NCI-H345 treated with DMSO at 0.1 percent for 48 hours (cell line): ENCODE measurements around the gene MAP1B.
"Not testable (repeated sequence)": the region's sequence is repeated elsewhere in the genome, so short reads cannot be mapped to it uniquely, and the experiment has no call there.

ENCODE experiments used
- DNase-seq: peaks from one replicate; lab custom pipeline; 2025; ENCODE audit not compliant: unreplicated experiment; lab: John Stamatoyannopoulos, UW

The MAP1B gene

GRCh38 chr5:72160329-72160728 is 53.1 kb downstream of the MAP1B start:
- DNase-seq, result no peak

GRCh38 chr5:72160959-72161358 is 53.7 kb downstream of the MAP1B start:
- DNase-seq, result no peak

GRCh38 chr5:72161951-72162350 is 54.7 kb downstream of the MAP1B start:
- DNase-seq, result no peak

GRCh38 chr5:72163349-72163983 is 56.2 kb downstream of the MAP1B start:
- DNase-seq, result no peak

GRCh38 chr5:72166070-72166979 is 59.0 kb downstream of the MAP1B start:
- peak; percentile 80 for DNase-seq

- no peak for DNase-seq
Measured at GRCh38 chr5:72167257-72167656, 60.0 kb downstream of the MAP1B start.

- no peak for DNase-seq
Measured at GRCh38 chr5:72167804-72168203, 60.5 kb downstream of the MAP1B start.

- DNase-seq, result no peak
Measured at GRCh38 chr5:72170101-72170500, 62.8 kb downstream of the MAP1B start.

GRCh38 chr5:72171181-72171580 is 63.9 kb downstream of the MAP1B start:
- DNase-seq, result not testable (repeated sequence)

- no peak for DNase-seq
Measured at GRCh38 chr5:72171667-72172066, 64.4 kb downstream of the MAP1B start.

- no peak for DNase-seq
Measured at GRCh38 chr5:72172786-72173185, 65.5 kb downstream of the MAP1B start.

GRCh38 chr5:72177538-72177937 is 70.3 kb downstream of the MAP1B start:
- DNase-seq, result no peak

GRCh38 chr5:72179028-72179815 is 71.9 kb downstream of the MAP1B start:
- no peak for DNase-seq

- DNase-seq, result no peak
Measured at GRCh38 chr5:72179816-72180440, 72.7 kb downstream of the MAP1B start.

- no peak for DNase-seq
Measured at GRCh38 chr5:72180925-72181324, 73.7 kb downstream of the MAP1B start.

- no peak for DNase-seq
Measured at GRCh38 chr5:72182686-72183085, 75.4 kb downstream of the MAP1B start.

- DNase-seq, result no peak
Measured at GRCh38 chr5:72183101-72183520, 75.8 kb downstream of the MAP1B start.

GRCh38 chr5:72184408-72184807 is 77.1 kb downstream of the MAP1B start:
- DNase-seq, result no peak

- DNase-seq, result no peak
Measured at GRCh38 chr5:72185496-72186329, 78.4 kb downstream of the MAP1B start.

GRCh38 chr5:72187388-72188075 is 80.3 kb downstream of the MAP1B start:
- no peak for DNase-seq
